ENCODE data around the gene SPRING1.
"Not testable (repeated sequence)": the region's sequence is repeated elsewhere in the genome, so short reads cannot be mapped to it uniquely, and the experiment has no call there.

Gene SPRING1

GRCh38 chr12:116765271-116765670 is 27.4 kb upstream of the SPRING1 start:
- no peak for TF ChIP-seq POLR2A (IDR thresholded peaks at IDR 0.05; ENCODE audit: low read depth, low read length)
- no peak for FAIRE-seq
- DNase-seq (ENCODE audit: insufficient read length), result no peak

- no peak for DNase-seq (ENCODE audit: insufficient read length)
- no peak for FAIRE-seq
- TF ChIP-seq TAF1 (IDR thresholded peaks at IDR 0.05; ENCODE audit: borderline replicate concordance, low read depth, low read length), result no peak
- no peak for TF ChIP-seq POLR2AphosphoS5 (IDR thresholded peaks at IDR 0.05; ENCODE audit: low read depth, low read length)
- TF ChIP-seq POLR2A (IDR thresholded peaks at IDR 0.05; ENCODE audit: low read depth, low read length), result no peak
These were observed 23.6 kb upstream of the SPRING1 start for GRCh38 chr12:116761499-116761898.

- FAIRE-seq, result no peak
- TF ChIP-seq TAF1 (IDR thresholded peaks at IDR 0.05; ENCODE audit: borderline replicate concordance, low read depth, low read length), result no peak
- TF ChIP-seq POLR2A (IDR thresholded peaks at IDR 0.05; ENCODE audit: low read depth, low read length), result no peak
- no peak for TF ChIP-seq POLR2AphosphoS5 (IDR thresholded peaks at IDR 0.05; ENCODE audit: low read depth, low read length)
- no peak for DNase-seq (ENCODE audit: insufficient read length)
These were observed 22.8 kb upstream of the SPRING1 start for GRCh38 chr12:116760622-116761020.

- FAIRE-seq (no peak), DNase-seq (ENCODE audit: insufficient read length) (no peak)
- no peak for TF ChIP-seq POLR2AphosphoS5 (IDR thresholded peaks at IDR 0.05; ENCODE audit: low read depth, low read length)
- TF ChIP-seq TAF1 (IDR thresholded peaks at IDR 0.05; ENCODE audit: borderline replicate concordance, low read depth, low read length), result no peak
- no peak for TF ChIP-seq POLR2A (IDR thresholded peaks at IDR 0.05; ENCODE audit: low read depth, low read length)
These were observed 22.1 kb upstream of the SPRING1 start for GRCh38 chr12:116759783-116760621.

- DNase-seq (ENCODE audit: insufficient read length); FAIRE-seq: not testable (repeated sequence)
These were observed 16.9 kb upstream of the SPRING1 start for GRCh38 chr12:116754783-116755182.

- DNase-seq (ENCODE audit: insufficient read length); FAIRE-seq: not testable (repeated sequence)
These were observed 16.2 kb upstream of the SPRING1 start for GRCh38 chr12:116754097-116754496.

GRCh38 chr12:116750298-116750697 is 12.4 kb upstream of the SPRING1 start:
- FAIRE-seq (no peak), DNase-seq (ENCODE audit: insufficient read length) (no peak)
- TF ChIP-seq POLR2AphosphoS5 (IDR thresholded peaks at IDR 0.05; ENCODE audit: low read depth, low read length) (no peak), POLR2A (IDR thresholded peaks at IDR 0.05; ENCODE audit: low read depth, low read length) (no peak), TAF1 (IDR thresholded peaks at IDR 0.05; ENCODE audit: borderline replicate concordance, low read depth, low read length) (no peak)

GRCh38 chr12:116749884-116750283 is 12.0 kb upstream of the SPRING1 start:
- no peak for FAIRE-seq
- TF ChIP-seq POLR2A (IDR thresholded peaks at IDR 0.05; ENCODE audit: low read depth, low read length), result no peak
- TF ChIP-seq POLR2AphosphoS5 (IDR thresholded peaks at IDR 0.05; ENCODE audit: low read depth, low read length), result no peak
- TF ChIP-seq TAF1 (IDR thresholded peaks at IDR 0.05; ENCODE audit: borderline replicate concordance, low read depth, low read length), result no peak
- no peak for DNase-seq (ENCODE audit: insufficient read length)

- no peak for DNase-seq (ENCODE audit: insufficient read length)
- TF ChIP-seq POLR2A (IDR thresholded peaks at IDR 0.05; ENCODE audit: low read depth, low read length), result no peak
- no peak for TF ChIP-seq TAF1 (IDR thresholded peaks at IDR 0.05; ENCODE audit: borderline replicate concordance, low read depth, low read length)
- no peak for TF ChIP-seq POLR2AphosphoS5 (IDR thresholded peaks at IDR 0.05; ENCODE audit: low read depth, low read length)
- no peak for FAIRE-seq
These were observed 7.7 kb upstream of the SPRING1 start for GRCh38 chr12:116745554-116745953.

- DNase-seq (ENCODE audit: insufficient read length) (no peak), FAIRE-seq (no peak)
- TF ChIP-seq TAF1 (IDR thresholded peaks at IDR 0.05; ENCODE audit: borderline replicate concordance, low read depth, low read length) (no peak), POLR2AphosphoS5 (IDR thresholded peaks at IDR 0.05; ENCODE audit: low read depth, low read length) (no peak), POLR2A (IDR thresholded peaks at IDR 0.05; ENCODE audit: low read depth, low read length) (no peak)
These were observed 6.9 kb upstream of the SPRING1 start for GRCh38 chr12:116744766-116745165.

- DNase-seq (ENCODE audit: insufficient read length); FAIRE-seq: not testable (repeated sequence)
These were observed 4.9 kb upstream of the SPRING1 start for GRCh38 chr12:116742787-116743186.

GRCh38 chr12:116739381-116739887 is 1.6 kb upstream of the SPRING1 start:
- TF ChIP-seq POLR2AphosphoS5 (IDR thresholded peaks at IDR 0.05; ENCODE audit: low read depth, low read length) (no peak), POLR2A (IDR thresholded peaks at IDR 0.05; ENCODE audit: low read depth, low read length) (no peak), TAF1 (IDR thresholded peaks at IDR 0.05; ENCODE audit: borderline replicate concordance, low read depth, low read length) (no peak)
- DNase-seq (ENCODE audit: insufficient read length), result no peak
- FAIRE-seq, result no peak

Data from GM12892 (cell line).